NT2/D1 (cell line): ENCODE measurements around the gene MFNG.

ENCODE experiments used
- SUZ12 ChIP-seq: IDR thresholded peaks from 2 replicates; pipeline ENCODE4 v1.6.1; 2011; ENCODE audit not compliant: insufficient read length, insufficient read depth; ENCODE audit errors: extremely low read depth
- YY1 ChIP-seq: IDR thresholded peaks from 2 replicates; pipeline ENCODE4 v1.6.1; 2011; ENCODE audit not compliant: insufficient read length, insufficient read depth
- ZNF274 ChIP-seq: IDR thresholded peaks from 2 replicates; pipeline ENCODE4 v1.6.1; 2011; ENCODE audit warnings: mild to moderate bottlenecking, low read depth, low read length

DNA sequence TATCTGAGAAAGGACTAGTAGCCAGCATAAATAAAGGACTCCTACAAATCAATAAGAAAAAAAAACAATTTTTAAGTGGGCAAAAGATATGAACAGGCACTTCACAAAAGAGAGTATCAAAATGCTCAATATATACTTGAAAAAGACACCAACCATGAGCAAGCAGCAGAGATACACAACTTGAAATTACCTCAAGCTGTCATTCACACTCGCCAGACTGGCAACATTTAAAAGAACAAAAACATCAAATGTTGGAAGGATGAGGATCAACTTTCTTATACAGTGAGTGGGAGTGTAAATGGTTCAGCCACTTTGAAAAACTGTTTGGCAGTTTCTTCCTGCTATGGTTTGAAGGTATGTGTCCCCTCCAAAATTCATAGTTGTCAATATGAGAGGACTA, 35.0 kb downstream of the MFNG start:
- no peak for TF ChIP-seq ZNF274
- TF ChIP-seq YY1 = no peak
- TF ChIP-seq SUZ12 = no peak
